SKM-1 treated with dmso at 0.1 percent for 144 hours (cell line): ENCODE measurements around the gene HPN.
A peak's percentile ranks its signal among the peaks of the same experiment; 100 is the strongest.

Experiments used
- DNase-seq: peaks from one replicate; lab custom pipeline; 2025; ENCODE audit not compliant: unreplicated experiment; lab: John Stamatoyannopoulos, UW

HPN gene

GRCh38 chr19:35080613-35081170 is 39.2 kb downstream of the HPN start:
- no peak for DNase-seq

GRCh38 chr19:35081201-35081600 is 39.7 kb downstream of the HPN start:
- no peak for DNase-seq

- DNase-seq = no peak
Observed at GRCh38 chr19:35083691-35084508, 42.4 kb downstream of the HPN start.

- DNase-seq = no peak
Observed at GRCh38 chr19:35084509-35084762, 42.9 kb downstream of the HPN start.

GRCh38 chr19:35085947-35086346 is 44.4 kb downstream of the HPN start:
- no peak for DNase-seq

- no peak for DNase-seq
Observed at GRCh38 chr19:35086455-35086854, 44.9 kb downstream of the HPN start.

GRCh38 chr19:35087393-35087792 is 45.9 kb downstream of the HPN start:
- no peak for DNase-seq

- DNase-seq = no peak
Observed at GRCh38 chr19:35088131-35088913, 46.8 kb downstream of the HPN start.

GRCh38 chr19:35089554-35089953 is 48.0 kb downstream of the HPN start:
- DNase-seq = no peak

GRCh38 chr19:35090160-35090505 is 48.6 kb downstream of the HPN start:
- no peak for DNase-seq

- DNase-seq = peak; percentile 31
Observed at GRCh38 chr19:35090506-35091214, 49.1 kb downstream of the HPN start.

GRCh38 chr19:35093430-35093829 is 51.9 kb downstream of the HPN start:
- DNase-seq = no peak

GRCh38 chr19:35093941-35094647 is 52.6 kb downstream of the HPN start:
- DNase-seq = no peak

GRCh38 chr19:35094656-35095055 is 53.1 kb downstream of the HPN start:
- DNase-seq = no peak

- no peak for DNase-seq
Observed at GRCh38 chr19:35095667-35096368, 54.3 kb downstream of the HPN start.

- DNase-seq = no peak
Observed at GRCh38 chr19:35098413-35099049, 57.0 kb downstream of the HPN start.

GRCh38 chr19:35099155-35099896 is 57.8 kb downstream of the HPN start:
- no peak for DNase-seq

GRCh38 chr19:35099897-35100275 is 58.4 kb downstream of the HPN start:
- no peak for DNase-seq
